Neural progenitor cell (in vitro differentiated cells): ENCODE measurements around the gene ASPHD2. TPM values are rescaled to one million over a fixed set of nuclear protein-coding genes. Genes with fewer than 3 reads are reported as not detected.

Experiments
- DNase-seq: peaks from one replicate; pipeline ENCODE4 v3.0.0-alpha.2; 2016; ENCODE audit warnings: low spot score
- H2AFZ ChIP-seq: fragments of 200-600 bp; sonication (generic); replicated peaks from 2 replicates; pipeline ENCODE4 v1.6.1; 2016; ENCODE audit warnings: antibody characterized with exemption
- H3F3A ChIP-seq: fragments of 200-600 bp; sonication (generic); 2 replicates; pipeline ENCODE4 v1.6.1; 2016; ENCODE audit warnings: antibody characterized with exemption, low read depth
- H3K27ac ChIP-seq: fragments of 200-600 bp; sonication (generic); 2 replicates; pipeline ENCODE4 v1.5.1; 2016; ENCODE audit warnings: mild to moderate bottlenecking
- H3K27me3 ChIP-seq: fragments of 200-600 bp; sonication (generic); 2 replicates; pipeline ENCODE4 v1.6.1; 2016; ENCODE audit warnings: mild to moderate bottlenecking, moderate library complexity
- H3K36me3 ChIP-seq: fragments of 200-600 bp; sonication (generic); 2 replicates; pipeline ENCODE4 v1.5.1; 2016
- H3K4me1 ChIP-seq: fragments of 200-600 bp; sonication (generic); 2 replicates; pipeline ENCODE4 v1.6.1; 2016; ENCODE audit warnings: mixed run types
- H3K4me2 ChIP-seq: fragments of 200-600 bp; sonication (generic); 2 replicates; pipeline ENCODE4 v1.6.1; 2016
- H3K4me3 ChIP-seq: fragments of 200-600 bp; sonication (generic); 2 replicates; pipeline ENCODE4 v1.5.1; 2016
- H3K79me2 ChIP-seq: fragments of 200-600 bp; sonication (generic); 2 replicates; pipeline ENCODE4 v1.6.1; 2016; ENCODE audit warnings: low read depth
- H3K9ac ChIP-seq: fragments of 200-600 bp; sonication (generic); 2 replicates; pipeline ENCODE4 v1.6.1; 2016
- H3K9me3 ChIP-seq: fragments of 200-600 bp; sonication (generic); 2 replicates; pipeline ENCODE4 v1.5.1; 2016; ENCODE audit warnings: low read depth
- H4K20me1 ChIP-seq: fragments of 200-600 bp; sonication (generic); 2 replicates; pipeline ENCODE4 v1.6.1; 2016; ENCODE audit warnings: low read depth
- H3K27ac Mint-ChIP-seq: 3 replicates; pipeline ENCODE4 v1.8.0; 2021; ENCODE audit warnings: mixed read lengths
- H3K27me3 Mint-ChIP-seq: 2 replicates; pipeline ENCODE4 v1.8.0; 2022; ENCODE audit warnings: low read depth, mild to moderate bottlenecking, inconsistent platforms, moderate library complexity, mixed read lengths; ENCODE audit not compliant: insufficient read depth
- H3K36me3 Mint-ChIP-seq: 3 replicates; pipeline ENCODE4 v1.8.0; 2021; ENCODE audit warnings: mixed read lengths
- H3K4me1 Mint-ChIP-seq: 3 replicates; pipeline ENCODE4 v1.8.0; 2021; ENCODE audit warnings: mixed read lengths
- H3K4me3 Mint-ChIP-seq: 3 replicates; pipeline ENCODE4 v1.8.0; 2021; ENCODE audit warnings: mild to moderate bottlenecking, moderate library complexity, mixed read lengths
- H3K9me3 Mint-ChIP-seq: 3 replicates; pipeline ENCODE4 v1.8.0; 2020; ENCODE audit warnings: mixed read lengths
- EZH2 ChIP-seq: fragments of 200-600 bp; sonication (generic); IDR thresholded peaks from 2 replicates; pipeline ENCODE4 v1.6.1; 2017; ENCODE audit warnings: antibody characterized with exemption, mild to moderate bottlenecking, moderate library complexity
- small RNA-seq: library from RNA; depleted of rRNA; stranded (forward); fragments of <200 nt; gene quantifications from one replicate; pipeline ENCODE3, GENCODE V24; 2015
- total RNA-seq: library from RNA; depleted of rRNA; stranded (reverse); fragments of >200 nt; gene quantifications from 2 replicates; pipeline ENCODE4 v1.2.3, GENCODE V29; 2015; ENCODE audit warnings: low replicate concordance
- TF ChIP-seq, protein P1 (sequence below): fragments of 200-600 bp; sonication (generic); IDR thresholded peaks from 2 replicates; pipeline ENCODE4 v1.5.1; 2017; ENCODE audit warnings: antibody characterized with exemption, mild to moderate bottlenecking

ASPHD2 gene
- total RNA-seq, 1 donor from 2014 or later = 9.3 TPM

DNA sequence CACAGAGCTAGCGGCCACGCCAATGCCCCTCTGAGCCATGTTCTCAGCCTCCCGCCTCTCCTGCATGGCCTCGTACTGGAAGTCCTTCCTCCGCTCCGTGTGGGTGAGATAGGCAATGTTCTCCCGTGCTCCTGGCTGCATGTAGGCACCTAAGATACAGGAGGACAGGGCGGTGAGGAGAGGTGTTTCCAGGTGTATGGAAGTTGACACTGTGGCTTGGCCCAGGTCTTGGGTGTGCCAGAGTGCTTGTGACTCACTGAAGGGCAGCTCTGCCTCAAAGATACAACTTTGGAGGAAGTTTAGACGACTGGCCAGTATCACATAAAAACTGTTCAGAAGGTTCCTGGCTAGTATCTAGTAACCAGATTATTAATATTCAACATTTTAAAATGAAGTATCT lies 63.2 kb downstream of the ASPHD2 start:
- no peak overlapping the region for H2AFZ ChIP-seq
- no peaks in the 10 kb centered on the region for H3K9me3 ChIP-seq
- Mint-ChIP-seq H3K4me3 (no peak overlapping the region), H3K27me3 (no peaks in the 10 kb centered on the region), H3K4me1 (no peaks in the 10 kb centered on the region), H3K36me3 (peaks cover 44% of the 10 kb centered on the region), H3K9me3 (no peaks in the 10 kb centered on the region), H3K27ac (no peak overlapping the region)
- no peaks in the 10 kb centered on the region for H3K27me3 ChIP-seq
- H3K4me1 ChIP-seq = no peaks in the 10 kb centered on the region
- no peak overlapping the region for H3K4me2 ChIP-seq
- H3F3A ChIP-seq = peaks cover 9% of the 10 kb centered on the region
- H3K9ac ChIP-seq = no peak overlapping the region
- H3K79me2 ChIP-seq = peaks cover 1% of the 10 kb centered on the region
- DNase-seq = no peak
- TF ChIP-seq EZH2 = no peak
- no peaks in the 10 kb centered on the region for H4K20me1 ChIP-seq
- peaks cover 9% of the 10 kb centered on the region for H3K36me3 ChIP-seq
- H3K4me3 ChIP-seq = no peak overlapping the region
- no peak overlapping the region for H3K27ac ChIP-seq

DNA sequence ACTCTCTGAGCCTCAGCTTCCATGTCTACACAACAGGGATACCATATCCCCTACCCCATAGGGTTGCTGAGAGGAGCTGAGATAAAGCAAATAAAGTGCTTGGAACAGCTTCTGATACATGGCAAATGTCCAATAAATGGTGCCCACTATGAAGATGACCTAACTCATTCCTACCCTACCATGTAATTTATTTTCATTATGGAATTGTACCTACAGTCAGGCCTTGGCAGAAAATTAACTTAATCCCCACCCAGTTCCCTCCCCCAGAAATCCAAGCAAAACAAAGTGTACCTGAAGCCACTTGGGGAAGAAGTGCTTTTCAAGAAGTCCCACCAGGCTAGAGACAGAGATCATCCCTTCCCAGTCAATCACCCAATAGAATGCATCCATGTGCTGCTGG lies 65.4 kb downstream of the ASPHD2 start:
- no peak for DNase-seq
- no peak overlapping the region for H2AFZ ChIP-seq
- H3K36me3 ChIP-seq = peaks cover 9% of the 10 kb centered on the region
- TF ChIP-seq EZH2 = no peak
- TF ChIP-seq, protein P1, sequence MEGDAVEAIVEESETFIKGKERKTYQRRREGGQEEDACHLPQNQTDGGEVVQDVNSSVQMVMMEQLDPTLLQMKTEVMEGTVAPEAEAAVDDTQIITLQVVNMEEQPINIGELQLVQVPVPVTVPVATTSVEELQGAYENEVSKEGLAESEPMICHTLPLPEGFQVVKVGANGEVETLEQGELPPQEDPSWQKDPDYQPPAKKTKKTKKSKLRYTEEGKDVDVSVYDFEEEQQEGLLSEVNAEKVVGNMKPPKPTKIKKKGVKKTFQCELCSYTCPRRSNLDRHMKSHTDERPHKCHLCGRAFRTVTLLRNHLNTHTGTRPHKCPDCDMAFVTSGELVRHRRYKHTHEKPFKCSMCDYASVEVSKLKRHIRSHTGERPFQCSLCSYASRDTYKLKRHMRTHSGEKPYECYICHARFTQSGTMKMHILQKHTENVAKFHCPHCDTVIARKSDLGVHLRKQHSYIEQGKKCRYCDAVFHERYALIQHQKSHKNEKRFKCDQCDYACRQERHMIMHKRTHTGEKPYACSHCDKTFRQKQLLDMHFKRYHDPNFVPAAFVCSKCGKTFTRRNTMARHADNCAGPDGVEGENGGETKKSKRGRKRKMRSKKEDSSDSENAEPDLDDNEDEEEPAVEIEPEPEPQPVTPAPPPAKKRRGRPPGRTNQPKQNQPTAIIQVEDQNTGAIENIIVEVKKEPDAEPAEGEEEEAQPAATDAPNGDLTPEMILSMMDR = no peak
- H3K9me3 ChIP-seq = no peaks in the 10 kb centered on the region
- Mint-ChIP-seq H3K27ac (no peak overlapping the region), H3K4me3 (no peak overlapping the region), H3K9me3 (no peaks in the 10 kb centered on the region), H3K27me3 (no peaks in the 10 kb centered on the region), H3K36me3 (peaks cover 40% of the 10 kb centered on the region), H3K4me1 (no peaks in the 10 kb centered on the region)
- no peaks in the 10 kb centered on the region for H3K27me3 ChIP-seq
- no peaks in the 10 kb centered on the region for H4K20me1 ChIP-seq
- no peaks in the 10 kb centered on the region for H3K4me1 ChIP-seq
- no peak overlapping the region for H3K9ac ChIP-seq
- no peak overlapping the region for H3K27ac ChIP-seq
- H3F3A ChIP-seq = peaks cover 9% of the 10 kb centered on the region
- no peak overlapping the region for H3K4me3 ChIP-seq
- H3K4me2 ChIP-seq = no peak overlapping the region
- no peaks in the 10 kb centered on the region for H3K79me2 ChIP-seq

Small RNA genes within 50 kb of the gene (small RNA-seq; reads per million reads assigned to genes)
- gene RNA5SP495 = not detected

Other genes with a start within 250 kb of the ASPHD2 start
- gene HPS4, start 54.5 kb downstream of the ASPHD2 start, total RNA-seq = 65.3 and 95.5 TPM in 2 replicates
- gene SRRD, start 54.6 kb downstream of the ASPHD2 start, total RNA-seq = 28.0 and 36.0 TPM in 2 replicates
- 22.2 and 26.2 TPM in 2 replicates for gene TFIP11, start 83.2 kb downstream of the ASPHD2 start, total RNA-seq
- 31.7 and 59.5 TPM in 2 replicates for gene TPST2, start 160.9 kb downstream of the ASPHD2 start, total RNA-seq
- 0.53 TPM in 1 of 2 replicates, not detected in the other for gene CRYBB1, start 188.8 kb downstream of the ASPHD2 start, total RNA-seq
- 1.1 and 1.6 TPM in 2 replicates for gene CRYBA4, start 192.7 kb downstream of the ASPHD2 start, total RNA-seq
- 262 and 277 TPM in 2 replicates for gene MIAT, start 228.3 kb downstream of the ASPHD2 start, total RNA-seq